K562 (cell line): ENCODE measurements around the gene PPFIA3. TPM values are rescaled to one million over a fixed set of nuclear protein-coding genes. Genes with fewer than 3 reads are reported as not detected.

ENCODE experiments used
- CBFA2T2 ChIP-seq: fragments of 450-650 bp; conservative IDR thresholded peaks from 2 replicates; pipeline ENCODE4 v1.6.1; 2017; ENCODE audit warnings: mild to moderate bottlenecking
- GMEB1 ChIP-seq: fragments of 250-450 bp; sonication (Bioruptor Pico); IDR thresholded peaks from 2 replicates; pipeline ENCODE4 v1.4.0; 2020; ENCODE audit warnings: mild to moderate bottlenecking
- KAT7 ChIP-seq: sonication (generic); formaldehyde crosslinking; IDR thresholded peaks from 2 replicates; pipeline ENCODE4 v1.8.0; 2022; ENCODE audit warnings: missing genetic modification reagents, mild to moderate bottlenecking, borderline replicate concordance
- MCM5 ChIP-seq: fragments of 450-650 bp; IDR thresholded peaks from 2 replicates; pipeline ENCODE4 v1.6.1; 2016; ENCODE audit warnings: low read depth
- MECOM ChIP-seq: fragments of 250-450 bp; sonication (Bioruptor Pico); IDR thresholded peaks from 2 replicates; pipeline ENCODE4 v1.8.0; 2022; ENCODE audit warnings: inconsistent platforms
- NFATC3 ChIP-seq: fragments of 450-650 bp; IDR thresholded peaks from 2 replicates; pipeline ENCODE4 v1.6.1; 2017; ENCODE audit warnings: mild to moderate bottlenecking
- PTTG1 ChIP-seq: fragments of 450-650 bp; IDR thresholded peaks from 2 replicates; pipeline ENCODE4 v1.6.1; 2016; ENCODE audit warnings: low read depth, mild to moderate bottlenecking, missing genetic modification characterization, missing compliant biosample characterization
- SP2 ChIP-seq: IDR thresholded peaks from 2 replicates; pipeline ENCODE4 v1.6.1; 2011; ENCODE audit warnings: mild to moderate bottlenecking, low read depth, low read length, moderate library complexity; ENCODE audit not compliant: poor library complexity, severe bottlenecking; ENCODE audit errors: extremely low read depth
- YBX1 ChIP-seq: fragments of 450-650 bp; IDR thresholded peaks from 2 replicates; pipeline ENCODE4 v1.7.1; 2016; ENCODE audit warnings: mild to moderate bottlenecking
- polyA plus RNA-seq, 8 experiments: library from polyadenylated mRNA; depleted of rRNA in 4 of 8; stranded (reverse) in 5 of 8; unstranded in 3 of 8; fragments of >200 nt; fragmentation: Nextera tagmentation in 2 of 8; fragmentation: Illumina TruSeq in 1 of 8; extraction: Ambion mirVana in 2 of 8; extraction: Trizol in 1 of 8; gene quantifications; 2 replicates each; pipeline versions ENCODE4 v1.2.1 to v1.2.3, GENCODE V29; 2011 to 2014; ENCODE audit warnings: inconsistent platforms in 1 of 8, missing spikeins in 1 of 8
- total RNA-seq, 7 experiments: library from RNA; depleted of rRNA in 6 of 7; stranded (reverse); fragments of >200 nt in 6 of 7; fragmentation: Illumina TruSeq in 2 of 7; extraction: Trizol in 2 of 7; gene quantifications; 2 replicates each; pipeline versions ENCODE4 v1.2.1 to v1.2.3, GENCODE V29; 2011 to 2021; ENCODE audit warnings: low replicate concordance in 1 of 7
- TF ChIP-seq, protein P1 (sequence below): fragments of 200-600 bp; sonication (generic); IDR thresholded peaks from one replicate; pipeline ENCODE4 v1.6.1; 2012; ENCODE audit warnings: mild to moderate bottlenecking, low read depth, low read length, inconsistent platforms
- TF ChIP-seq, protein P2 (sequence below): sonication (generic); formaldehyde crosslinking; IDR thresholded peaks from 2 replicates; pipeline ENCODE4 v1.8.0; 2022; ENCODE audit warnings: mild to moderate bottlenecking, missing genetic modification reagents
- TF ChIP-seq, protein P3 (sequence below): fragments of 250-450 bp; sonication (Bioruptor Pico); IDR thresholded peaks from 2 replicates; pipeline ENCODE4 v1.4.0; 2020

The PPFIA3 gene
- total and polyA plus RNA-seq, 9 of the 15 experiments (the other 6 are each of a cell fraction or from before 2014, with no cell fraction given): 0.10 to 53.0 (median 17.6) TPM

- TF ChIP-seq, protein P1, sequence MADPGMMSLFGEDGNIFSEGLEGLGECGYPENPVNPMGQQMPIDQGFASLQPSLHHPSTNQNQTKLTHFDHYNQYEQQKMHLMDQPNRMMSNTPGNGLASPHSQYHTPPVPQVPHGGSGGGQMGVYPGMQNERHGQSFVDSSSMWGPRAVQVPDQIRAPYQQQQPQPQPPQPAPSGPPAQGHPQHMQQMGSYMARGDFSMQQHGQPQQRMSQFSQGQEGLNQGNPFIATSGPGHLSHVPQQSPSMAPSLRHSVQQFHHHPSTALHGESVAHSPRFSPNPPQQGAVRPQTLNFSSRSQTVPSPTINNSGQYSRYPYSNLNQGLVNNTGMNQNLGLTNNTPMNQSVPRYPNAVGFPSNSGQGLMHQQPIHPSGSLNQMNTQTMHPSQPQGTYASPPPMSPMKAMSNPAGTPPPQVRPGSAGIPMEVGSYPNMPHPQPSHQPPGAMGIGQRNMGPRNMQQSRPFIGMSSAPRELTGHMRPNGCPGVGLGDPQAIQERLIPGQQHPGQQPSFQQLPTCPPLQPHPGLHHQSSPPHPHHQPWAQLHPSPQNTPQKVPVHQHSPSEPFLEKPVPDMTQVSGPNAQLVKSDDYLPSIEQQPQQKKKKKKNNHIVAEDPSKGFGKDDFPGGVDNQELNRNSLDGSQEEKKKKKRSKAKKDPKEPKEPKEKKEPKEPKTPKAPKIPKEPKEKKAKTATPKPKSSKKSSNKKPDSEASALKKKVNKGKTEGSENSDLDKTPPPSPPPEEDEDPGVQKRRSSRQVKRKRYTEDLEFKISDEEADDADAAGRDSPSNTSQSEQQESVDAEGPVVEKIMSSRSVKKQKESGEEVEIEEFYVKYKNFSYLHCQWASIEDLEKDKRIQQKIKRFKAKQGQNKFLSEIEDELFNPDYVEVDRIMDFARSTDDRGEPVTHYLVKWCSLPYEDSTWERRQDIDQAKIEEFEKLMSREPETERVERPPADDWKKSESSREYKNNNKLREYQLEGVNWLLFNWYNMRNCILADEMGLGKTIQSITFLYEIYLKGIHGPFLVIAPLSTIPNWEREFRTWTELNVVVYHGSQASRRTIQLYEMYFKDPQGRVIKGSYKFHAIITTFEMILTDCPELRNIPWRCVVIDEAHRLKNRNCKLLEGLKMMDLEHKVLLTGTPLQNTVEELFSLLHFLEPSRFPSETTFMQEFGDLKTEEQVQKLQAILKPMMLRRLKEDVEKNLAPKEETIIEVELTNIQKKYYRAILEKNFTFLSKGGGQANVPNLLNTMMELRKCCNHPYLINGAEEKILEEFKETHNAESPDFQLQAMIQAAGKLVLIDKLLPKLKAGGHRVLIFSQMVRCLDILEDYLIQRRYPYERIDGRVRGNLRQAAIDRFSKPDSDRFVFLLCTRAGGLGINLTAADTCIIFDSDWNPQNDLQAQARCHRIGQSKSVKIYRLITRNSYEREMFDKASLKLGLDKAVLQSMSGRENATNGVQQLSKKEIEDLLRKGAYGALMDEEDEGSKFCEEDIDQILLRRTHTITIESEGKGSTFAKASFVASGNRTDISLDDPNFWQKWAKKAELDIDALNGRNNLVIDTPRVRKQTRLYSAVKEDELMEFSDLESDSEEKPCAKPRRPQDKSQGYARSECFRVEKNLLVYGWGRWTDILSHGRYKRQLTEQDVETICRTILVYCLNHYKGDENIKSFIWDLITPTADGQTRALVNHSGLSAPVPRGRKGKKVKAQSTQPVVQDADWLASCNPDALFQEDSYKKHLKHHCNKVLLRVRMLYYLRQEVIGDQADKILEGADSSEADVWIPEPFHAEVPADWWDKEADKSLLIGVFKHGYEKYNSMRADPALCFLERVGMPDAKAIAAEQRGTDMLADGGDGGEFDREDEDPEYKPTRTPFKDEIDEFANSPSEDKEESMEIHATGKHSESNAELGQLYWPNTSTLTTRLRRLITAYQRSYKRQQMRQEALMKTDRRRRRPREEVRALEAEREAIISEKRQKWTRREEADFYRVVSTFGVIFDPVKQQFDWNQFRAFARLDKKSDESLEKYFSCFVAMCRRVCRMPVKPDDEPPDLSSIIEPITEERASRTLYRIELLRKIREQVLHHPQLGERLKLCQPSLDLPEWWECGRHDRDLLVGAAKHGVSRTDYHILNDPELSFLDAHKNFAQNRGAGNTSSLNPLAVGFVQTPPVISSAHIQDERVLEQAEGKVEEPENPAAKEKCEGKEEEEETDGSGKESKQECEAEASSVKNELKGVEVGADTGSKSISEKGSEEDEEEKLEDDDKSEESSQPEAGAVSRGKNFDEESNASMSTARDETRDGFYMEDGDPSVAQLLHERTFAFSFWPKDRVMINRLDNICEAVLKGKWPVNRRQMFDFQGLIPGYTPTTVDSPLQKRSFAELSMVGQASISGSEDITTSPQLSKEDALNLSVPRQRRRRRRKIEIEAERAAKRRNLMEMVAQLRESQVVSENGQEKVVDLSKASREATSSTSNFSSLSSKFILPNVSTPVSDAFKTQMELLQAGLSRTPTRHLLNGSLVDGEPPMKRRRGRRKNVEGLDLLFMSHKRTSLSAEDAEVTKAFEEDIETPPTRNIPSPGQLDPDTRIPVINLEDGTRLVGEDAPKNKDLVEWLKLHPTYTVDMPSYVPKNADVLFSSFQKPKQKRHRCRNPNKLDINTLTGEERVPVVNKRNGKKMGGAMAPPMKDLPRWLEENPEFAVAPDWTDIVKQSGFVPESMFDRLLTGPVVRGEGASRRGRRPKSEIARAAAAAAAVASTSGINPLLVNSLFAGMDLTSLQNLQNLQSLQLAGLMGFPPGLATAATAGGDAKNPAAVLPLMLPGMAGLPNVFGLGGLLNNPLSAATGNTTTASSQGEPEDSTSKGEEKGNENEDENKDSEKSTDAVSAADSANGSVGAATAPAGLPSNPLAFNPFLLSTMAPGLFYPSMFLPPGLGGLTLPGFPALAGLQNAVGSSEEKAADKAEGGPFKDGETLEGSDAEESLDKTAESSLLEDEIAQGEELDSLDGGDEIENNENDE: no peak
- TF ChIP-seq, protein P2, sequence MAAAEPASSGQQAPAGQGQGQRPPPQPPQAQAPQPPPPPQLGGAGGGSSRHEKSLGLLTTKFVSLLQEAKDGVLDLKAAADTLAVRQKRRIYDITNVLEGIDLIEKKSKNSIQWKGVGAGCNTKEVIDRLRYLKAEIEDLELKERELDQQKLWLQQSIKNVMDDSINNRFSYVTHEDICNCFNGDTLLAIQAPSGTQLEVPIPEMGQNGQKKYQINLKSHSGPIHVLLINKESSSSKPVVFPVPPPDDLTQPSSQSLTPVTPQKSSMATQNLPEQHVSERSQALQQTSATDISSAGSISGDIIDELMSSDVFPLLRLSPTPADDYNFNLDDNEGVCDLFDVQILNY (CRISPR knock-in tag): peak; percentile 83; the same call in 1 of the 2 replicates
- TF ChIP-seq KAT7 (CRISPR knock-in tag) (peak; percentile 88; the same call in 1 of the 2 replicates), MECOM (CRISPR knock-in tag) (no peak), SP2 (no peak), PTTG1 (tag) (no peak), CBFA2T2 (no peak), GMEB1 (CRISPR knock-in tag) (peak; percentile 75), MCM5 (no peak), YBX1 (no peak), NFATC3 (no peak)
- TF ChIP-seq, protein P3, sequence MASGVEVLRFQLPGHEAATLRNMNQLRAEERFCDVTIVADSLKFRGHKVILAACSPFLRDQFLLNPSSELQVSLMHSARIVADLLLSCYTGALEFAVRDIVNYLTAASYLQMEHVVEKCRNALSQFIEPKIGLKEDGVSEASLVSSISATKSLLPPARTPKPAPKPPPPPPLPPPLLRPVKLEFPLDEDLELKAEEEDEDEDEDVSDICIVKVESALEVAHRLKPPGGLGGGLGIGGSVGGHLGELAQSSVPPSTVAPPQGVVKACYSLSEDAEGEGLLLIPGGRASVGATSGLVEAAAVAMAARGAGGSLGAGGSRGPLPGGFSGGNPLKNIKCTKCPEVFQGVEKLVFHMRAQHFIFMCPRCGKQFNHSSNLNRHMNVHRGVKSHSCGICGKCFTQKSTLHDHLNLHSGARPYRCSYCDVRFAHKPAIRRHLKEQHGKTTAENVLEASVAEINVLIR (CRISPR knock-in tag): no peak
Observed at GRCh38 chr19:49127674-49128544, 8.6 kb downstream of the PPFIA3 start (continued).
